HG02938 (cell line): ENCODE data around the gene RBM45.

Source experiments
- ATAC-seq: cut with Tn5 transposase; IDR thresholded peaks from one replicate; pipeline ENCODE4 v1.9.1; 2021; ENCODE audit warnings: mild to moderate bottlenecking, moderate library complexity; ENCODE audit not compliant: unreplicated experiment

RBM45 gene

GRCh38 chr2:178157574-178157973, 45.3 kb downstream of the RBM45 start:
- no peak for ATAC-seq

- ATAC-seq: no peak
Observed at GRCh38 chr2:178159966-178160365, 47.7 kb downstream of the RBM45 start.

- ATAC-seq: no peak
Observed at GRCh38 chr2:178160601-178161000, 48.4 kb downstream of the RBM45 start.

GRCh38 chr2:178163395-178163794, 51.2 kb downstream of the RBM45 start:
- ATAC-seq: no peak

- ATAC-seq: no peak
Observed at GRCh38 chr2:178163911-178164310, 51.7 kb downstream of the RBM45 start.

GRCh38 chr2:178173657-178174056, 61.4 kb downstream of the RBM45 start:
- no peak for ATAC-seq

- no peak for ATAC-seq
Observed at GRCh38 chr2:178177066-178177679, 64.9 kb downstream of the RBM45 start.
